Panc1 (cell line): ENCODE data around the gene MAT2B. TPM values are rescaled to one million over a fixed set of nuclear protein-coding genes. Genes with fewer than 3 reads are reported as not detected.

Experiments used
- ATAC-seq: fragments of 200-7000 bp; cut with Tn5 transposase; 2 replicates; pipeline ENCODE4 v1.9.1; 2020; ENCODE audit warnings: mild to moderate bottlenecking, moderate library complexity
- BruUV-seq: library from RNA; stranded (reverse); fragments of 400-500 nt; replicated peaks from 2 replicates; lab custom pipeline; 2021; lab: Mats Ljungman, UMichigan
- CTCF ChIA-PET: fragments of 300-600 bp; sonication (Branson Sonifier 250); formaldehyde crosslinking; loops from one replicate; lab custom pipeline; 2022; ENCODE audit warnings: antibody characterized with exemption; lab: Charles Lee
- POLR2A ChIA-PET: fragments of 300-600 bp; sonication (Branson Sonifier 250); formaldehyde crosslinking; loops from one replicate; lab custom pipeline; 2022; ENCODE audit warnings: antibody characterized with exemption; lab: Charles Lee
- DNase-seq: peaks from one replicate; pipeline ENCODE4 v3.0.0-alpha.2; 2010; ENCODE audit warnings: low read depth, low spot score
- H3K27ac ChIP-seq: 2 replicates; pipeline ENCODE4 v1.5.1; 2011; ENCODE audit warnings: mild to moderate bottlenecking, low read length, inconsistent platforms
- H3K27me3 ChIP-seq: fragments of 200-500 bp; sonication (Bioruptor generic); 2 replicates; pipeline ENCODE4 v1.6.0; 2014; ENCODE audit warnings: low read length, inconsistent platforms; ENCODE audit not compliant: control insufficient read depth, insufficient read depth
- H3K36me3 ChIP-seq: fragments of 200-500 bp; sonication (Bioruptor generic); 2 replicates; pipeline ENCODE4 v1.5.1; 2014; ENCODE audit warnings: inconsistent platforms, mild to moderate bottlenecking, low read length, moderate library complexity; ENCODE audit not compliant: control insufficient read depth, insufficient read depth
- H3K4me1 ChIP-seq: 2 replicates; pipeline ENCODE4 v1.5.1; 2011; ENCODE audit warnings: inconsistent platforms, mild to moderate bottlenecking, low read length, moderate library complexity; ENCODE audit not compliant: control insufficient read depth, insufficient read depth
- H3K4me3 ChIP-seq, 2 experiments: 2 replicates each; pipeline ENCODE4 v1.5.1; 2011 to 2012; ENCODE audit warnings: low read depth in 2 of 2, low read length in 2 of 2, mild to moderate bottlenecking in 2 of 2, inconsistent platforms in 1 of 2, moderate library complexity in 1 of 2
- H3K9me3 ChIP-seq: fragments of 200-500 bp; sonication (Bioruptor generic); 2 replicates; pipeline ENCODE4 v1.5.1; 2014; ENCODE audit warnings: low read depth, mild to moderate bottlenecking, inconsistent platforms, low read length, moderate library complexity; ENCODE audit not compliant: control insufficient read depth, insufficient read depth
- POLR2AphosphoS5 ChIP-seq: IDR thresholded peaks from 2 replicates; pipeline ENCODE4 v1.6.1; 2012; ENCODE audit warnings: mild to moderate bottlenecking, low read depth, low read length, moderate library complexity
- SIN3A ChIP-seq: IDR thresholded peaks from 2 replicates; pipeline ENCODE4 v1.6.1; 2012; ENCODE audit warnings: low read depth, mild to moderate bottlenecking, low read length, moderate library complexity, borderline replicate concordance; ENCODE audit not compliant: insufficient read depth
- TCF7L2 ChIP-seq: IDR thresholded peaks from 2 replicates; pipeline ENCODE4 v1.6.1; 2011; ENCODE audit warnings: mild to moderate bottlenecking, low read depth, low read length, inconsistent platforms
- in situ Hi-C: cut with HindIII; loops from 2 replicates; pipeline ENCODE4 v1.10.0; 2016; ENCODE audit warnings: low sequenced_read_pairs, low pct_unique_long_range_greater_than_20kb
- intact Hi-C: fragments of 100-400 bp; cut with micrococcal nuclease; formaldehyde crosslinking; loops from one replicate; pipeline ENCODE4 v1.10.0; 2022; ENCODE audit not compliant: unreplicated experiment
- total RNA-seq: library from RNA; stranded (reverse); gene quantifications from one replicate; pipeline ENCODE4 v1.2.1, GENCODE V29; 2021; ENCODE audit not compliant: unreplicated experiment
- TF ChIP-seq, protein P1 (sequence below): fragments of 450-650 bp; IDR thresholded peaks from 2 replicates; pipeline ENCODE4 v1.5.1; 2017; ENCODE audit warnings: mild to moderate bottlenecking
- TF ChIP-seq, protein P2 (sequence below), 2 experiments: IDR thresholded peaks; 2 replicates each; pipeline ENCODE4 v1.6.1; 2011 to 2012; ENCODE audit warnings: low read depth in 2 of 2, control low read depth in 1 of 2, low read length in 1 of 2, mild to moderate bottlenecking in 1 of 2, moderate library complexity in 1 of 2; ENCODE audit not compliant: insufficient read depth in 1 of 2

Gene MAT2B
- total RNA-seq, 1 experiment from 2014 or later = 52.1 TPM

GRCh38 chr5:163529698-163530097 is 24.3 kb downstream of the MAT2B start:
- Histone ChIP-seq H3K27me3 (peaks cover 5% of the 10 kb centered on the region; the same call in 1 of the 2 replicates), H3K27ac (no peak overlapping the region), H3K36me3 (no peaks in the 10 kb centered on the region), H3K4me1 (no peaks in the 10 kb centered on the region), H3K4me3 (no peak overlapping the region), H3K9me3 (no peaks in the 10 kb centered on the region)
- in situ Hi-C loops = no loop called here
- ChIA-PET CTCF (no interaction called here), POLR2A (no interaction called here)
- no TSS peak for BruUV-seq
- intact Hi-C loops = no loop called here
- ATAC-seq (no peak), DNase-seq (no peak)
- TF ChIP-seq SIN3A (no peak), TCF7L2 (no peak), POLR2AphosphoS5 (no peak)
- TF ChIP-seq, protein P1, sequence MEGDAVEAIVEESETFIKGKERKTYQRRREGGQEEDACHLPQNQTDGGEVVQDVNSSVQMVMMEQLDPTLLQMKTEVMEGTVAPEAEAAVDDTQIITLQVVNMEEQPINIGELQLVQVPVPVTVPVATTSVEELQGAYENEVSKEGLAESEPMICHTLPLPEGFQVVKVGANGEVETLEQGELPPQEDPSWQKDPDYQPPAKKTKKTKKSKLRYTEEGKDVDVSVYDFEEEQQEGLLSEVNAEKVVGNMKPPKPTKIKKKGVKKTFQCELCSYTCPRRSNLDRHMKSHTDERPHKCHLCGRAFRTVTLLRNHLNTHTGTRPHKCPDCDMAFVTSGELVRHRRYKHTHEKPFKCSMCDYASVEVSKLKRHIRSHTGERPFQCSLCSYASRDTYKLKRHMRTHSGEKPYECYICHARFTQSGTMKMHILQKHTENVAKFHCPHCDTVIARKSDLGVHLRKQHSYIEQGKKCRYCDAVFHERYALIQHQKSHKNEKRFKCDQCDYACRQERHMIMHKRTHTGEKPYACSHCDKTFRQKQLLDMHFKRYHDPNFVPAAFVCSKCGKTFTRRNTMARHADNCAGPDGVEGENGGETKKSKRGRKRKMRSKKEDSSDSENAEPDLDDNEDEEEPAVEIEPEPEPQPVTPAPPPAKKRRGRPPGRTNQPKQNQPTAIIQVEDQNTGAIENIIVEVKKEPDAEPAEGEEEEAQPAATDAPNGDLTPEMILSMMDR = no peak
- TF ChIP-seq, protein P2, sequence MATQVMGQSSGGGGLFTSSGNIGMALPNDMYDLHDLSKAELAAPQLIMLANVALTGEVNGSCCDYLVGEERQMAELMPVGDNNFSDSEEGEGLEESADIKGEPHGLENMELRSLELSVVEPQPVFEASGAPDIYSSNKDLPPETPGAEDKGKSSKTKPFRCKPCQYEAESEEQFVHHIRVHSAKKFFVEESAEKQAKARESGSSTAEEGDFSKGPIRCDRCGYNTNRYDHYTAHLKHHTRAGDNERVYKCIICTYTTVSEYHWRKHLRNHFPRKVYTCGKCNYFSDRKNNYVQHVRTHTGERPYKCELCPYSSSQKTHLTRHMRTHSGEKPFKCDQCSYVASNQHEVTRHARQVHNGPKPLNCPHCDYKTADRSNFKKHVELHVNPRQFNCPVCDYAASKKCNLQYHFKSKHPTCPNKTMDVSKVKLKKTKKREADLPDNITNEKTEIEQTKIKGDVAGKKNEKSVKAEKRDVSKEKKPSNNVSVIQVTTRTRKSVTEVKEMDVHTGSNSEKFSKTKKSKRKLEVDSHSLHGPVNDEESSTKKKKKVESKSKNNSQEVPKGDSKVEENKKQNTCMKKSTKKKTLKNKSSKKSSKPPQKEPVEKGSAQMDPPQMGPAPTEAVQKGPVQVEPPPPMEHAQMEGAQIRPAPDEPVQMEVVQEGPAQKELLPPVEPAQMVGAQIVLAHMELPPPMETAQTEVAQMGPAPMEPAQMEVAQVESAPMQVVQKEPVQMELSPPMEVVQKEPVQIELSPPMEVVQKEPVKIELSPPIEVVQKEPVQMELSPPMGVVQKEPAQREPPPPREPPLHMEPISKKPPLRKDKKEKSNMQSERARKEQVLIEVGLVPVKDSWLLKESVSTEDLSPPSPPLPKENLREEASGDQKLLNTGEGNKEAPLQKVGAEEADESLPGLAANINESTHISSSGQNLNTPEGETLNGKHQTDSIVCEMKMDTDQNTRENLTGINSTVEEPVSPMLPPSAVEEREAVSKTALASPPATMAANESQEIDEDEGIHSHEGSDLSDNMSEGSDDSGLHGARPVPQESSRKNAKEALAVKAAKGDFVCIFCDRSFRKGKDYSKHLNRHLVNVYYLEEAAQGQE (IDR thresholded peaks at IDR 0.05; ENCODE audit: insufficient read depth in 1 of 2, low read depth in 2 of 2, low read length in 1 of 2) = no peak

GRCh38 chr5:163531272-163531671 is 25.9 kb downstream of the MAT2B start:
- TF ChIP-seq SIN3A = no peak
- TF ChIP-seq TCF7L2 = no peak
- TF ChIP-seq, protein P1 = no peak
- TF ChIP-seq POLR2AphosphoS5 = no peak
- TF ChIP-seq, protein P2 (IDR thresholded peaks at IDR 0.05; ENCODE audit: insufficient read depth in 1 of 2, low read depth in 2 of 2, low read length in 1 of 2) = no peak
- Histone ChIP-seq H3K4me3 (no peak overlapping the region), H3K27me3 (peaks cover 6% of the 10 kb centered on the region), H3K4me1 (no peaks in the 10 kb centered on the region), H3K9me3 (no peaks in the 10 kb centered on the region), H3K36me3 (no peaks in the 10 kb centered on the region), H3K27ac (no peak overlapping the region)
- DNase-seq = no peak
- BruUV-seq = no TSS peak
- no peak for ATAC-seq
- ChIA-PET CTCF (no interaction called here), POLR2A (no interaction called here)
- intact Hi-C loops (no loop called here), in situ Hi-C loops (no loop called here)
